Ectodermal cell (in vitro differentiated cells): Measurements from ENCODE around the gene TMEM150C. TPM values are rescaled to one million over a fixed set of nuclear protein-coding genes. Genes with fewer than 3 reads are reported as not detected.
A peak's percentile ranks its signal among the peaks of the same experiment; 100 is the strongest.

ENCODE experiments used
- H3K27ac ChIP-seq: 2 replicates; pipeline ENCODE4 v1.7.0; 2013; ENCODE audit warnings: mild to moderate bottlenecking, low read depth, low read length; ENCODE audit not compliant: insufficient read depth, poor library complexity, severe bottlenecking
- H3K27me3 ChIP-seq: 2 replicates; pipeline ENCODE4 v1.7.0; 2013; ENCODE audit warnings: mild to moderate bottlenecking, low read length; ENCODE audit not compliant: insufficient read depth, control insufficient read depth, poor library complexity, severe bottlenecking
- H3K36me3 ChIP-seq: one replicate; pipeline ENCODE4 v1.7.0; 2013; ENCODE audit warnings: low read length; ENCODE audit not compliant: control insufficient read depth, insufficient read depth
- H3K4me1 ChIP-seq: one replicate; pipeline ENCODE4 v1.7.0; 2013; ENCODE audit warnings: low read length; ENCODE audit not compliant: control insufficient read depth, insufficient read depth
- H3K4me3 ChIP-seq: 2 replicates; pipeline ENCODE4 v1.7.0; 2013; ENCODE audit warnings: low read depth, low read length, control low read depth; ENCODE audit not compliant: insufficient read depth
- H3K9me3 ChIP-seq: 2 replicates; pipeline ENCODE4 v1.7.0; 2013; ENCODE audit warnings: mild to moderate bottlenecking, low read length, moderate library complexity; ENCODE audit not compliant: control insufficient read depth
- WGBS, 2 experiments: methylation state at CpG; one replicate each; pipeline ENCODE4 v1.1.7; 2013; ENCODE audit warnings: missing lambda C conversion rate in 2 of 2; 5-methylcytosine and 5-hydroxymethylcytosine counted together
- polyA plus RNA-seq, 4 experiments: library from polyadenylated mRNA; stranded (reverse); fragments of 50-300 nt; gene quantifications; one replicate each; pipeline ENCODE4 v1.2.3, GENCODE V29; 2013

Gene TMEM150C
- polyA plus RNA-seq (2013, experiment 1 of 4): 5.1 TPM
- 4.0 TPM for polyA plus RNA-seq (2013, experiment 2 of 4)
- 4.4 TPM for polyA plus RNA-seq (2013, experiment 3 of 4)
- 5.2 TPM for polyA plus RNA-seq (2013, experiment 4 of 4)

GRCh38 chr4:82561786-82562563 lies at the start of gene TMEM150C:
Gene TMEM150C, minus strand, starts transcription at chr4:82561988. Its CDS starts 57,331 bp downstream, at chr4:82504657.
- peaks cover 7% of the 10 kb centered on the region for H3K4me1 ChIP-seq
- peak within 1 kb of the TSS; percentile 58 for H3K4me3 ChIP-seq
- H3K36me3 ChIP-seq: no peaks in the 10 kb centered on the region
- peaks cover 18% of the 10 kb centered on the region for H3K27me3 ChIP-seq
- H3K27ac ChIP-seq: no peak within 1 kb of the TSS
- WGBS, 2 experiments: 10% methylated on average over 62 of the region's 62 CpGs
- H3K9me3 ChIP-seq: no peaks in the 10 kb centered on the region

- Histone ChIP-seq H3K4me3 (no peak overlapping the region), H3K36me3 (no peaks in the 10 kb centered on the region), H3K9me3 (no peaks in the 10 kb centered on the region), H3K4me1 (no peaks in the 10 kb centered on the region), H3K27ac (no peak overlapping the region), H3K27me3 (no peaks in the 10 kb centered on the region)
- WGBS, 2 experiments: 88 to 94% methylated on average over 4 of the region's 4 CpGs
Observed at GRCh38 chr4:82611527-82611926, 49.7 kb upstream of the TMEM150C start.

GRCh38 chr4:82610041-82610440 lies 48.3 kb upstream of the TMEM150C start:
- 94 to 97% methylated on average over 2 of the region's 2 CpGs for WGBS, 2 experiments
- no peaks in the 10 kb centered on the region for H3K4me1 ChIP-seq

GRCh38 chr4:82606622-82607021 lies 44.8 kb upstream of the TMEM150C start:
- Histone ChIP-seq H3K4me1 (no peaks in the 10 kb centered on the region), H3K9me3 (no peaks in the 10 kb centered on the region), H3K4me3 (no peak overlapping the region), H3K36me3 (no peaks in the 10 kb centered on the region), H3K27me3 (no peaks in the 10 kb centered on the region), H3K27ac (no peak overlapping the region)
- WGBS, 2 experiments: 82 to 88% methylated on average over 7 of the region's 7 CpGs

More at GRCh38 chr4:82610041-82610440, 48.3 kb upstream of the TMEM150C start:
- no peak overlapping the region for H3K27ac ChIP-seq
- H3K36me3 ChIP-seq: no peaks in the 10 kb centered on the region
- no peaks in the 10 kb centered on the region for H3K9me3 ChIP-seq
- no peak overlapping the region for H3K4me3 ChIP-seq
- H3K27me3 ChIP-seq: no peaks in the 10 kb centered on the region

GRCh38 chr4:82604522-82604921 lies 42.7 kb upstream of the TMEM150C start:
- Histone ChIP-seq H3K27me3 (no peaks in the 10 kb centered on the region), H3K4me1 (no peaks in the 10 kb centered on the region), H3K9me3 (no peaks in the 10 kb centered on the region), H3K27ac (no peak overlapping the region), H3K36me3 (no peaks in the 10 kb centered on the region), H3K4me3 (no peak overlapping the region)
- 90 to 97% methylated on average over 1 of the region's 1 CpG for WGBS, 2 experiments

- no peaks in the 10 kb centered on the region for H3K36me3 ChIP-seq
- no peaks in the 10 kb centered on the region for H3K27me3 ChIP-seq
- no peaks in the 10 kb centered on the region for H3K9me3 ChIP-seq
- 92% methylated on average over 5 to 8 of the region's 9 CpGs for WGBS, 2 experiments
- no peak overlapping the region for H3K27ac ChIP-seq
- no peak overlapping the region for H3K4me3 ChIP-seq
- H3K4me1 ChIP-seq: no peaks in the 10 kb centered on the region
Observed at GRCh38 chr4:82601242-82602015, 39.6 kb upstream of the TMEM150C start.

- Histone ChIP-seq H3K36me3 (no peaks in the 10 kb centered on the region), H3K27me3 (no peaks in the 10 kb centered on the region), H3K4me1 (no peaks in the 10 kb centered on the region), H3K4me3 (no peak overlapping the region), H3K27ac (no peak overlapping the region), H3K9me3 (no peaks in the 10 kb centered on the region)
- 79 to 86% methylated on average over 4 of the region's 4 CpGs for WGBS, 2 experiments
Observed at GRCh38 chr4:82599336-82599735, 37.5 kb upstream of the TMEM150C start.

GRCh38 chr4:82594456-82594855 lies 32.7 kb upstream of the TMEM150C start:
- no peaks in the 10 kb centered on the region for H3K9me3 ChIP-seq
- H3K27ac ChIP-seq: no peak overlapping the region
- H3K4me1 ChIP-seq: no peaks in the 10 kb centered on the region
- WGBS, 2 experiments: 84 to 87% methylated on average over 4 of the region's 4 CpGs
- no peaks in the 10 kb centered on the region for H3K36me3 ChIP-seq
- no peaks in the 10 kb centered on the region for H3K27me3 ChIP-seq
- no peak overlapping the region for H3K4me3 ChIP-seq

GRCh38 chr4:82593411-82593810 lies 31.6 kb upstream of the TMEM150C start:
- Histone ChIP-seq H3K36me3 (no peaks in the 10 kb centered on the region), H3K4me3 (no peak overlapping the region), H3K27me3 (no peaks in the 10 kb centered on the region), H3K9me3 (no peaks in the 10 kb centered on the region), H3K4me1 (no peaks in the 10 kb centered on the region), H3K27ac (no peak overlapping the region)
- WGBS, 2 experiments: 90 to 94% methylated on average over 5 of the region's 5 CpGs

GRCh38 chr4:82592639-82593038 lies 30.9 kb upstream of the TMEM150C start:
- H3K27ac ChIP-seq: no peak overlapping the region
- no peaks in the 10 kb centered on the region for H3K9me3 ChIP-seq
- no peak overlapping the region for H3K4me3 ChIP-seq
- H3K27me3 ChIP-seq: no peaks in the 10 kb centered on the region
- WGBS, 2 experiments: 100% methylated on average over 3 of the region's 3 CpGs
- H3K36me3 ChIP-seq: no peaks in the 10 kb centered on the region
- no peaks in the 10 kb centered on the region for H3K4me1 ChIP-seq
